ENCODE results near the gene SERTM1.
A peak's percentile ranks its signal among the peaks of the same experiment; 100 is the strongest.

The SERTM1 gene

GRCh38 chr13:36673838-36674326 is at the start of gene SERTM1:
SERTM1 (plus strand) TSS chr13:36674020; CDS start chr13:36695079, 21,059 bp downstream.
- DNase-seq: peak; percentile 84 to 92

GRCh38 chr13:36628377-36629056 is 45.3 kb upstream of the SERTM1 start:
- no peak for DNase-seq

GRCh38 chr13:36629057-36629385 is 44.8 kb upstream of the SERTM1 start:
- DNase-seq: no peak

- no peak for DNase-seq
Measured at GRCh38 chr13:36630181-36630803, 43.5 kb upstream of the SERTM1 start.

- no peak for DNase-seq
Measured at GRCh38 chr13:36639610-36640009, 34.2 kb upstream of the SERTM1 start.

- DNase-seq: no peak
Measured at GRCh38 chr13:36650611-36651010, 23.2 kb upstream of the SERTM1 start.

GRCh38 chr13:36665630-36666029 is 8.2 kb upstream of the SERTM1 start:
- DNase-seq: peak in 1 of 2 experiments; percentile 62

GRCh38 chr13:36666477-36667229 is 7.2 kb upstream of the SERTM1 start:
- peak; percentile 91 for DNase-seq

- no peak for DNase-seq
Measured at GRCh38 chr13:36668316-36668715, 5.5 kb upstream of the SERTM1 start.

- peak in 1 of 2 experiments; percentile 29 for DNase-seq
Measured at GRCh38 chr13:36673352-36673751, 468 bp upstream of the SERTM1 start.

- DNase-seq: peak; percentile 9 to 19
Measured at GRCh38 chr13:36674337-36675212, 755 bp downstream of the SERTM1 start.

GRCh38 chr13:36675213-36675536 is 1.4 kb downstream of the SERTM1 start:
- peak; percentile 12 to 14 for DNase-seq

GRCh38 chr13:36680913-36681312 is 7.1 kb downstream of the SERTM1 start:
- DNase-seq: peak in 1 of 2 experiments; percentile 16

GRCh38 chr13:36681894-36682624 is 8.2 kb downstream of the SERTM1 start:
- DNase-seq: no peak

- DNase-seq: no peak
Measured at GRCh38 chr13:36683701-36684100, 9.9 kb downstream of the SERTM1 start.

- DNase-seq: no peak
Measured at GRCh38 chr13:36685927-36686326, 12.1 kb downstream of the SERTM1 start.

- DNase-seq: no peak
Measured at GRCh38 chr13:36696410-36697010, 22.7 kb downstream of the SERTM1 start.

GRCh38 chr13:36700170-36700569 is 26.4 kb downstream of the SERTM1 start:
- no peak for DNase-seq

- DNase-seq: no peak
Measured at GRCh38 chr13:36706755-36707154, 32.9 kb downstream of the SERTM1 start.

- DNase-seq: no peak
Measured at GRCh38 chr13:36709136-36709890, 35.5 kb downstream of the SERTM1 start.

GRCh38 chr13:36710396-36710795 is 36.6 kb downstream of the SERTM1 start:
- DNase-seq: no peak

All from SHP77 (cell line).